Panc1 (cell line): ENCODE measurements around the gene FNBP1L. TPM values are rescaled to one million over a fixed set of nuclear protein-coding genes. Genes with fewer than 3 reads are reported as not detected.

Experiments used
- ATAC-seq: fragments of 200-7000 bp; cut with Tn5 transposase; 2 replicates; pipeline ENCODE4 v1.9.1; 2020; ENCODE audit warnings: mild to moderate bottlenecking, moderate library complexity
- BruUV-seq: library from RNA; stranded (reverse); fragments of 400-500 nt; replicated peaks from 2 replicates; lab custom pipeline; 2021; lab: Mats Ljungman, UMichigan
- CTCF ChIA-PET: fragments of 300-600 bp; sonication (Branson Sonifier 250); formaldehyde crosslinking; loops from one replicate; lab custom pipeline; 2022; ENCODE audit warnings: antibody characterized with exemption; lab: Charles Lee
- POLR2A ChIA-PET: fragments of 300-600 bp; sonication (Branson Sonifier 250); formaldehyde crosslinking; loops from one replicate; lab custom pipeline; 2022; ENCODE audit warnings: antibody characterized with exemption; lab: Charles Lee
- DNase-seq: peaks from one replicate; pipeline ENCODE4 v3.0.0-alpha.2; 2010; ENCODE audit warnings: low read depth, low spot score
- H3K27ac ChIP-seq: 2 replicates; pipeline ENCODE4 v1.5.1; 2011; ENCODE audit warnings: mild to moderate bottlenecking, low read length, inconsistent platforms
- H3K27me3 ChIP-seq: fragments of 200-500 bp; sonication (Bioruptor generic); 2 replicates; pipeline ENCODE4 v1.6.0; 2014; ENCODE audit warnings: low read length, inconsistent platforms; ENCODE audit not compliant: control insufficient read depth, insufficient read depth
- H3K36me3 ChIP-seq: fragments of 200-500 bp; sonication (Bioruptor generic); 2 replicates; pipeline ENCODE4 v1.5.1; 2014; ENCODE audit warnings: inconsistent platforms, mild to moderate bottlenecking, low read length, moderate library complexity; ENCODE audit not compliant: control insufficient read depth, insufficient read depth
- H3K4me1 ChIP-seq: 2 replicates; pipeline ENCODE4 v1.5.1; 2011; ENCODE audit warnings: inconsistent platforms, mild to moderate bottlenecking, low read length, moderate library complexity; ENCODE audit not compliant: control insufficient read depth, insufficient read depth
- H3K4me3 ChIP-seq, 2 experiments: 2 replicates each; pipeline ENCODE4 v1.5.1; 2011 to 2012; ENCODE audit warnings: low read depth in 2 of 2, low read length in 2 of 2, mild to moderate bottlenecking in 2 of 2, inconsistent platforms in 1 of 2, moderate library complexity in 1 of 2
- H3K9me3 ChIP-seq: fragments of 200-500 bp; sonication (Bioruptor generic); 2 replicates; pipeline ENCODE4 v1.5.1; 2014; ENCODE audit warnings: low read depth, mild to moderate bottlenecking, inconsistent platforms, low read length, moderate library complexity; ENCODE audit not compliant: control insufficient read depth, insufficient read depth
- CTCF ChIP-seq: fragments of 450-650 bp; IDR thresholded peaks from 2 replicates; pipeline ENCODE4 v1.5.1; 2017; ENCODE audit warnings: mild to moderate bottlenecking
- POLR2AphosphoS5 ChIP-seq: IDR thresholded peaks from 2 replicates; pipeline ENCODE4 v1.6.1; 2012; ENCODE audit warnings: mild to moderate bottlenecking, low read depth, low read length, moderate library complexity
- REST ChIP-seq, 2 experiments: IDR thresholded peaks; 2 replicates each; pipeline ENCODE4 v1.6.1; 2011 to 2012; ENCODE audit warnings: low read depth in 2 of 2, control low read depth in 1 of 2, low read length in 1 of 2, mild to moderate bottlenecking in 1 of 2, moderate library complexity in 1 of 2; ENCODE audit not compliant: insufficient read depth in 1 of 2
- SIN3A ChIP-seq: IDR thresholded peaks from 2 replicates; pipeline ENCODE4 v1.6.1; 2012; ENCODE audit warnings: low read depth, mild to moderate bottlenecking, low read length, moderate library complexity, borderline replicate concordance; ENCODE audit not compliant: insufficient read depth
- TCF7L2 ChIP-seq: IDR thresholded peaks from 2 replicates; pipeline ENCODE4 v1.6.1; 2011; ENCODE audit warnings: mild to moderate bottlenecking, low read depth, low read length, inconsistent platforms
- in situ Hi-C: cut with HindIII; loops from 2 replicates; pipeline ENCODE4 v1.10.0; 2016; ENCODE audit warnings: low sequenced_read_pairs, low pct_unique_long_range_greater_than_20kb
- intact Hi-C: fragments of 100-400 bp; cut with micrococcal nuclease; formaldehyde crosslinking; loops from one replicate; pipeline ENCODE4 v1.10.0; 2022; ENCODE audit not compliant: unreplicated experiment
- total RNA-seq: library from RNA; stranded (reverse); gene quantifications from one replicate; pipeline ENCODE4 v1.2.1, GENCODE V29; 2021; ENCODE audit not compliant: unreplicated experiment

The FNBP1L gene
- total RNA-seq, 1 experiment from 2014 or later, result 25.1 TPM

- ChIA-PET CTCF (no interaction called here), POLR2A (no interaction called here)
- no peak for DNase-seq
- Histone ChIP-seq H3K4me1 (no peaks in the 10 kb centered on the region), H3K27ac (no peak overlapping the region), H3K36me3 (no peaks in the 10 kb centered on the region), H3K4me3 (no peak overlapping the region), H3K9me3 (no peaks in the 10 kb centered on the region), H3K27me3 (no peaks in the 10 kb centered on the region)
- no TSS peak for BruUV-seq
- in situ Hi-C loops, result no loop called here
- ATAC-seq, result no peak
- intact Hi-C loops, result no loop called here
- TF ChIP-seq REST (IDR thresholded peaks at IDR 0.05; ENCODE audit: insufficient read depth in 1 of 2, low read depth in 2 of 2, low read length in 1 of 2) (no peak), SIN3A (no peak), POLR2AphosphoS5 (no peak), CTCF (no peak), TCF7L2 (no peak)
Measured at GRCh38 chr1:93504247-93505033, 56.5 kb downstream of the FNBP1L start.

- no peaks in the 10 kb centered on the region for H3K36me3 ChIP-seq
- TF ChIP-seq TCF7L2, result no peak
- no peak for TF ChIP-seq REST (IDR thresholded peaks at IDR 0.05; ENCODE audit: insufficient read depth in 1 of 2, low read depth in 2 of 2, low read length in 1 of 2)
- TF ChIP-seq CTCF, result no peak
- no peak for TF ChIP-seq POLR2AphosphoS5
- no peak for TF ChIP-seq SIN3A
- H3K9me3 ChIP-seq, result no peaks in the 10 kb centered on the region
- no peak overlapping the region for H3K4me3 ChIP-seq
- no peaks in the 10 kb centered on the region for H3K27me3 ChIP-seq
- no peak overlapping the region for H3K27ac ChIP-seq
- no TSS peak for BruUV-seq
- DNase-seq, result no peak
- ChIA-PET CTCF (no interaction called here), POLR2A (no interaction called here)
- no peaks in the 10 kb centered on the region for H3K4me1 ChIP-seq
- intact Hi-C loops (no loop called here), in situ Hi-C loops (no loop called here)
- ATAC-seq, result no peak
Measured at GRCh38 chr1:93506126-93506525, 58.2 kb downstream of the FNBP1L start.
